HG02943 (cell line): Measurements from ENCODE around the gene USP10.
"Not testable (repeated sequence)": the region's sequence is repeated elsewhere in the genome, so short reads cannot be mapped to it uniquely, and the experiment has no call there.

Source experiments
- ATAC-seq: cut with Tn5 transposase; IDR thresholded peaks from one replicate; pipeline ENCODE4 v1.9.1; 2021; ENCODE audit warnings: mild to moderate bottlenecking, low read depth, moderate library complexity; ENCODE audit not compliant: unreplicated experiment

Gene USP10

GRCh38 chr16:84746231-84746630 is 46.4 kb downstream of the USP10 start:
- no peak for ATAC-seq

GRCh38 chr16:84746875-84747274 is 47.1 kb downstream of the USP10 start:
- ATAC-seq = no peak

GRCh38 chr16:84748247-84748646 is 48.4 kb downstream of the USP10 start:
- ATAC-seq = not testable (repeated sequence)

GRCh38 chr16:84749072-84749471 is 49.3 kb downstream of the USP10 start:
- no peak for ATAC-seq

- ATAC-seq = no peak
Measured at GRCh38 chr16:84749815-84750214, 50.0 kb downstream of the USP10 start.

GRCh38 chr16:84750575-84750974 is 50.8 kb downstream of the USP10 start:
- no peak for ATAC-seq

GRCh38 chr16:84751241-84751640 is 51.4 kb downstream of the USP10 start:
- ATAC-seq = no peak

- ATAC-seq = no peak
Measured at GRCh38 chr16:84751947-84752346, 52.1 kb downstream of the USP10 start.

- ATAC-seq = no peak
Measured at GRCh38 chr16:84752600-84752999, 52.8 kb downstream of the USP10 start.

- ATAC-seq = no peak
Measured at GRCh38 chr16:84753412-84754326, 53.9 kb downstream of the USP10 start.

GRCh38 chr16:84754353-84754856 is 54.6 kb downstream of the USP10 start:
- ATAC-seq = no peak

- ATAC-seq = no peak
Measured at GRCh38 chr16:84754956-84755672, 55.3 kb downstream of the USP10 start.

GRCh38 chr16:84756830-84757229 is 57.0 kb downstream of the USP10 start:
- ATAC-seq = no peak

GRCh38 chr16:84758627-84759026 is 58.8 kb downstream of the USP10 start:
- ATAC-seq = no peak

GRCh38 chr16:84759061-84759460 is 59.3 kb downstream of the USP10 start:
- ATAC-seq = no peak

GRCh38 chr16:84759906-84760305 is 60.1 kb downstream of the USP10 start:
- no peak for ATAC-seq

- ATAC-seq = no peak
Measured at GRCh38 chr16:84761448-84762368, 61.9 kb downstream of the USP10 start.

GRCh38 chr16:84763164-84763563 is 63.4 kb downstream of the USP10 start:
- ATAC-seq = no peak

- no peak for ATAC-seq
Measured at GRCh38 chr16:84763629-84764028, 63.8 kb downstream of the USP10 start.

GRCh38 chr16:84764970-84765369 is 65.2 kb downstream of the USP10 start:
- no peak for ATAC-seq
